Activated CD8-positive, alpha-beta T cell treated with anti-CD3 and anti-CD28 coated beads for 36 hours (primary cell): ENCODE results near the gene SLC22A12. TPM values are rescaled to one million over a fixed set of nuclear protein-coding genes. Genes with fewer than 3 reads are reported as not detected.

Experiments
- ATAC-seq: fragments of 200-7000 bp; cut with Tn5 transposase; one replicate; pipeline ENCODE4 v1.10.0; 2021; ENCODE audit warnings: mild to moderate bottlenecking, moderate library complexity
- CTCF ChIA-PET: fragments of 350-600 bp; sonication (Branson Sonifier 250); formaldehyde crosslinking; loops from one replicate; lab custom pipeline; 2021; ENCODE audit warnings: antibody characterized with exemption; lab: Charles Lee
- POLR2A ChIA-PET: fragments of 350-600 bp; sonication (Branson Sonifier 250); formaldehyde crosslinking; loops from one replicate; lab custom pipeline; 2021; ENCODE audit warnings: antibody characterized with exemption; lab: Charles Lee
- DNase-seq: peaks from one replicate; pipeline ENCODE4 v3.0.0-alpha.2; 2020
- H3K27ac Mint-ChIP-seq: one replicate; pipeline ENCODE4 v1.8.0; 2021; ENCODE audit warnings: mild to moderate bottlenecking, mixed read lengths
- H3K27me3 Mint-ChIP-seq: one replicate; pipeline ENCODE4 v1.8.0; 2021; ENCODE audit warnings: mixed read lengths
- H3K36me3 Mint-ChIP-seq: one replicate; pipeline ENCODE4 v1.8.0; 2021; ENCODE audit warnings: low read depth, mixed read lengths
- H3K4me1 Mint-ChIP-seq: one replicate; pipeline ENCODE4 v1.8.0; 2021; ENCODE audit warnings: low read depth, mixed read lengths
- H3K4me3 Mint-ChIP-seq: one replicate; pipeline ENCODE4 v1.8.0; 2021; ENCODE audit warnings: mild to moderate bottlenecking, moderate library complexity, mixed read lengths
- H3K9me3 Mint-ChIP-seq: one replicate; pipeline ENCODE4 v1.8.0; 2021; ENCODE audit warnings: mixed read lengths
- CTCF ChIP-seq: fragments of 200-600 bp; IDR thresholded peaks from one replicate; pipeline ENCODE4 v1.8.0; 2022; ENCODE audit warnings: antibody characterized with exemption, mild to moderate bottlenecking
- intact Hi-C: fragments of 100-400 bp; cut with micrococcal nuclease; formaldehyde crosslinking; loops from one replicate; pipeline ENCODE4 v1.10.0; 2022
- total RNA-seq, 2 experiments: library from RNA; stranded (reverse); gene quantifications; one replicate each; pipeline ENCODE4 v1.2.3, GENCODE V29; 2021

Gene SLC22A12
- total RNA-seq, 2 experiments from 2014 or later, result not detected

GRCh38 chr11:64613648-64614047 is 22.6 kb downstream of the SLC22A12 start:
- DNase-seq (no peak), ATAC-seq (no peak)
- CTCF ChIA-PET, result no interaction called here
- Mint-ChIP-seq H3K4me1 (peaks cover 10% of the 10 kb centered on the region), H3K27ac (no peak overlapping the region), H3K9me3 (no peaks in the 10 kb centered on the region), H3K36me3 (no peaks in the 10 kb centered on the region), H3K27me3 (no peaks in the 10 kb centered on the region), H3K4me3 (no peak overlapping the region)
- POLR2A ChIA-PET, result no interaction called here
- no peak for TF ChIP-seq CTCF
- intact Hi-C loops, result no loop called here

- H3K36me3 Mint-ChIP-seq, result no peaks in the 10 kb centered on the region
- H3K4me3 Mint-ChIP-seq, result no peak overlapping the region
- ChIA-PET CTCF (no interaction called here), POLR2A (no interaction called here)
- H3K27ac Mint-ChIP-seq, result no peak overlapping the region
- ATAC-seq, result no peak
- TF ChIP-seq CTCF, result no peak
- intact Hi-C loops, result no loop called here
- DNase-seq, result no peak
- no peaks in the 10 kb centered on the region for H3K27me3 Mint-ChIP-seq
- H3K9me3 Mint-ChIP-seq, result no peaks in the 10 kb centered on the region
- H3K4me1 Mint-ChIP-seq, result peaks cover 8% of the 10 kb centered on the region
Observed at GRCh38 chr11:64614917-64615316, 23.9 kb downstream of the SLC22A12 start.

GRCh38 chr11:64616817-64617216 is 25.8 kb downstream of the SLC22A12 start:
- POLR2A ChIA-PET, result no interaction called here
- intact Hi-C loops, result no loop called here
- peaks cover 6% of the 10 kb centered on the region for H3K4me1 Mint-ChIP-seq
- H3K36me3 Mint-ChIP-seq, result no peaks in the 10 kb centered on the region
- CTCF ChIA-PET, result interaction anchor here (0.6 kb wide), 1 partner anchor 43 kb away, joined by 3 read pairs; no protein-coding TSS in a partner anchor
- no peaks in the 10 kb centered on the region for H3K27me3 Mint-ChIP-seq
- TF ChIP-seq CTCF, result no peak
- H3K27ac Mint-ChIP-seq, result no peak overlapping the region
- no peaks in the 10 kb centered on the region for H3K9me3 Mint-ChIP-seq
- ATAC-seq (no peak), DNase-seq (no peak)
- H3K4me3 Mint-ChIP-seq, result no peak overlapping the region

GRCh38 chr11:64619196-64619595 is 28.2 kb downstream of the SLC22A12 start:
- peaks cover 2% of the 10 kb centered on the region for H3K4me1 Mint-ChIP-seq
- no peak overlapping the region for H3K27ac Mint-ChIP-seq
- H3K9me3 Mint-ChIP-seq, result no peaks in the 10 kb centered on the region
- no peaks in the 10 kb centered on the region for H3K27me3 Mint-ChIP-seq
- H3K4me3 Mint-ChIP-seq, result no peak overlapping the region
- no peak for ATAC-seq
- no peak for TF ChIP-seq CTCF
- H3K36me3 Mint-ChIP-seq, result no peaks in the 10 kb centered on the region
- POLR2A ChIA-PET, result no interaction called here
- CTCF ChIA-PET, result no interaction called here
- intact Hi-C loops, result no loop called here
- DNase-seq, result no peak

- CTCF ChIA-PET, result no interaction called here
- Mint-ChIP-seq H3K27ac (no peak overlapping the region), H3K36me3 (no peaks in the 10 kb centered on the region), H3K4me1 (peaks cover 2% of the 10 kb centered on the region), H3K9me3 (no peaks in the 10 kb centered on the region), H3K4me3 (no peak overlapping the region), H3K27me3 (no peaks in the 10 kb centered on the region)
- peak; percentile 51 for ATAC-seq
- intact Hi-C loops, result no loop called here
- POLR2A ChIA-PET, result no interaction called here
- TF ChIP-seq CTCF, result no peak
- peak; percentile 46 for DNase-seq
Observed at GRCh38 chr11:64619811-64620380, 28.9 kb downstream of the SLC22A12 start.
